Kidney (tissue), 14 donors: ENCODE results near the gene KCNQ2. TPM values are rescaled to one million over a fixed set of nuclear protein-coding genes. Genes with fewer than 3 reads are reported as not detected.

ENCODE experiments used
- DNase-seq, 5 donors: peaks; one replicate each; pipeline ENCODE4 v3.0.0-alpha.2; 2013 to 2020
- FAIRE-seq: peaks from 2 replicates; lab custom pipeline; 2012; peaks lifted over from hg19 to GRCh38; lab: Jason Lieb, UNC
- H3K27ac ChIP-seq, 2 donors: one replicate each; pipeline ENCODE4 v1.7.0; 2013; ENCODE audit warnings: low read depth in 2 of 2, low read length in 2 of 2, inconsistent platforms in 1 of 2
- H3K27me3 ChIP-seq: one replicate; pipeline ENCODE4 v1.7.1; 2013; ENCODE audit warnings: low read length, inconsistent platforms; ENCODE audit not compliant: control insufficient read depth, insufficient read depth
- H3K36me3 ChIP-seq, 3 donors: one replicate each; pipeline versions ENCODE4 v1.7.0 to v1.7.1; 2013; ENCODE audit warnings: low read length in 3 of 3, control low read depth in 1 of 3, inconsistent platforms in 1 of 3; ENCODE audit not compliant: insufficient read depth in 3 of 3, control insufficient read depth in 2 of 3
- H3K4me1 ChIP-seq, 3 donors: one replicate each; pipeline versions ENCODE4 v1.7.0 to v1.7.1; 2013; ENCODE audit warnings: low read length in 3 of 3, inconsistent platforms in 1 of 3, low read depth in 1 of 3; ENCODE audit not compliant: control insufficient read depth in 2 of 3, insufficient read depth in 2 of 3
- H3K4me3 ChIP-seq, 3 donors: one replicate each; pipeline versions ENCODE4 v1.7.0 to v1.8.1; 2013; ENCODE audit warnings: low read length in 3 of 3, control low read depth in 1 of 3, inconsistent platforms in 1 of 3
- H3K9ac ChIP-seq, 3 donors: one replicate each; pipeline versions ENCODE4 v1.7.0 to v1.7.1; 2013; ENCODE audit warnings: low read length in 3 of 3, control low read depth in 1 of 3, inconsistent platforms in 1 of 3
- H3K9me3 ChIP-seq, 3 donors: one replicate each; pipeline versions ENCODE4 v1.7.0 to v1.7.1; 2013; ENCODE audit warnings: low read length in 3 of 3, control low read depth in 1 of 3, inconsistent platforms in 1 of 3; ENCODE audit not compliant: control insufficient read depth in 2 of 3, insufficient read depth in 1 of 3
- intact Hi-C: fragments of 100-400 bp; cut with DNase I; formaldehyde crosslinking; loops from one replicate; pipeline ENCODE4 v1.11.1; 2022
- polyA plus RNA-seq: library from polyadenylated mRNA; stranded (reverse); fragments of 350-450 nt; fragmentation: Illumina TruSeq; extraction: RNeasy Lipid Tissue Mini Kit (QIAGEN cat#74804); gene quantifications from one replicate; pipeline ENCODE4 v1.2.3, GENCODE V29; 2014; ENCODE audit warnings: low read depth, low replicate concordance; ENCODE audit not compliant: insufficient read depth
- total RNA-seq: library from RNA; stranded (reverse); fragmentation: NEBNext Ultra II Directional; extraction: Animal tissue kit (Norgen Biotek cat#: 25700); gene quantifications from one replicate; pipeline ENCODE4 v1.2.1, GENCODE V29; 2021
- TF ChIP-seq, protein P1 (sequence below): IDR thresholded peaks from 3 replicates; pipeline ENCODE4 v1.5.1; 2012; ENCODE audit warnings: mild to moderate bottlenecking, moderate library complexity, borderline replicate concordance; ENCODE audit not compliant: insufficient read depth; ENCODE audit errors: extremely low read depth
- donor health status: control.
- donor health status: control.
- donor health status: control.
- donor health status: control.
- donor health status: control.
- donor health status: DM: yes; HTN: yes; CAD: no.
- donor health status: Normal renal cell carcinoma (clear cell type).

KCNQ2 gene
- total and polyA plus RNA-seq, 2 donors from 2014 or later = 2.2 TPM; not detected in 1

DNA sequence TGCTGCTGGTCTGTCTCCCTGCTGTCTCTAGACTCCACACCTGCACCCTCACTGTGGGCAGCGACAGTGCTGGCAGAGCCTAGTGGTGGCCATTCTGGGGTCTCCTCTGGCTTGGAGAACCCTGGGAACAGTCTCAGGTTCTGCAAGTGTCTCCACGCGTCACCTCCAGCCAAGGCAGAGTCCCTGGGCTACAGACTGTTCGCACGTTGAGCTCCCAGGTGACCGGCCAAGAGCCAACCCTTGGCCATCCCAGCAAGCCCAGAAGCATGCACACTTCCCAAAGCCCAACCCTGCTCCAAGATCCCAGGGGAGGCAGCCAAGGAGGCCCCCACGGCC is 21.6 kb upstream of the KCNQ2 start:
- DNase-seq (no peak), FAIRE-seq (no peak)
- Histone ChIP-seq H3K27me3 (peaks cover 2% of the 10 kb centered on the region), H3K9me3 (no peaks in the 10 kb centered on the region), H3K9ac (no peak overlapping the region), H3K4me1 (no peaks in the 10 kb centered on the region), H3K27ac (no peak overlapping the region), H3K36me3 (no peaks in the 10 kb centered on the region), H3K4me3 (no peak overlapping the region)
- TF ChIP-seq, protein P1, sequence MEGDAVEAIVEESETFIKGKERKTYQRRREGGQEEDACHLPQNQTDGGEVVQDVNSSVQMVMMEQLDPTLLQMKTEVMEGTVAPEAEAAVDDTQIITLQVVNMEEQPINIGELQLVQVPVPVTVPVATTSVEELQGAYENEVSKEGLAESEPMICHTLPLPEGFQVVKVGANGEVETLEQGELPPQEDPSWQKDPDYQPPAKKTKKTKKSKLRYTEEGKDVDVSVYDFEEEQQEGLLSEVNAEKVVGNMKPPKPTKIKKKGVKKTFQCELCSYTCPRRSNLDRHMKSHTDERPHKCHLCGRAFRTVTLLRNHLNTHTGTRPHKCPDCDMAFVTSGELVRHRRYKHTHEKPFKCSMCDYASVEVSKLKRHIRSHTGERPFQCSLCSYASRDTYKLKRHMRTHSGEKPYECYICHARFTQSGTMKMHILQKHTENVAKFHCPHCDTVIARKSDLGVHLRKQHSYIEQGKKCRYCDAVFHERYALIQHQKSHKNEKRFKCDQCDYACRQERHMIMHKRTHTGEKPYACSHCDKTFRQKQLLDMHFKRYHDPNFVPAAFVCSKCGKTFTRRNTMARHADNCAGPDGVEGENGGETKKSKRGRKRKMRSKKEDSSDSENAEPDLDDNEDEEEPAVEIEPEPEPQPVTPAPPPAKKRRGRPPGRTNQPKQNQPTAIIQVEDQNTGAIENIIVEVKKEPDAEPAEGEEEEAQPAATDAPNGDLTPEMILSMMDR = no peak
- intact Hi-C loops = no loop called here

- Histone ChIP-seq H3K4me1 (no peaks in the 10 kb centered on the region), H3K36me3 (no peaks in the 10 kb centered on the region), H3K9ac (no peak overlapping the region), H3K27me3 (peaks cover 2% of the 10 kb centered on the region), H3K27ac (no peak overlapping the region), H3K9me3 (no peaks in the 10 kb centered on the region), H3K4me3 (no peak overlapping the region)
- peak in 1 of 5 donors; percentile 61 for DNase-seq
- intact Hi-C loops = no loop called here
- FAIRE-seq = no peak
- TF ChIP-seq, protein P1 = no peak
Measured at GRCh38 chr20:63493563-63494020, 21.1 kb upstream of the KCNQ2 start.

- intact Hi-C loops = no loop called here
Measured at GRCh38 chr20:63492982-63493381, 20.5 kb upstream of the KCNQ2 start.

GRCh38 chr20:63492518-63492917 is 20.1 kb upstream of the KCNQ2 start:
- Histone ChIP-seq H3K4me3 (no peak overlapping the region), H3K9ac (no peak overlapping the region), H3K4me1 (no peaks in the 10 kb centered on the region), H3K27ac (no peak overlapping the region), H3K36me3 (no peaks in the 10 kb centered on the region), H3K9me3 (no peaks in the 10 kb centered on the region), H3K27me3 (peaks cover 2% of the 10 kb centered on the region)
- FAIRE-seq (no peak), DNase-seq (no peak)
- TF ChIP-seq, protein P1 = no peak
- intact Hi-C loops = no loop called here

More at GRCh38 chr20:63492982-63493381, 20.5 kb upstream of the KCNQ2 start:
- DNase-seq = peak in 1 of 5 donors; percentile 56
- Histone ChIP-seq H3K36me3 (no peaks in the 10 kb centered on the region), H3K9ac (no peak overlapping the region), H3K27ac (no peak overlapping the region), H3K4me3 (no peak overlapping the region), H3K4me1 (no peaks in the 10 kb centered on the region), H3K9me3 (no peaks in the 10 kb centered on the region), H3K27me3 (peaks cover 2% of the 10 kb centered on the region)
- FAIRE-seq = no peak
- TF ChIP-seq, protein P1 = no peak
